ENCODE data around the gene ARHGEF25.
"Not testable (repeated sequence)": the region's sequence is repeated elsewhere in the genome, so short reads cannot be mapped to it uniquely, and the experiment has no call there.

ARHGEF25 gene

GRCh38 chr12:57622293-57623245 is 11.3 kb downstream of the ARHGEF25 start:
- no peak for DNase-seq

- no peak for DNase-seq
Measured at GRCh38 chr12:57623385-57623784, 12.2 kb downstream of the ARHGEF25 start.

DNA sequence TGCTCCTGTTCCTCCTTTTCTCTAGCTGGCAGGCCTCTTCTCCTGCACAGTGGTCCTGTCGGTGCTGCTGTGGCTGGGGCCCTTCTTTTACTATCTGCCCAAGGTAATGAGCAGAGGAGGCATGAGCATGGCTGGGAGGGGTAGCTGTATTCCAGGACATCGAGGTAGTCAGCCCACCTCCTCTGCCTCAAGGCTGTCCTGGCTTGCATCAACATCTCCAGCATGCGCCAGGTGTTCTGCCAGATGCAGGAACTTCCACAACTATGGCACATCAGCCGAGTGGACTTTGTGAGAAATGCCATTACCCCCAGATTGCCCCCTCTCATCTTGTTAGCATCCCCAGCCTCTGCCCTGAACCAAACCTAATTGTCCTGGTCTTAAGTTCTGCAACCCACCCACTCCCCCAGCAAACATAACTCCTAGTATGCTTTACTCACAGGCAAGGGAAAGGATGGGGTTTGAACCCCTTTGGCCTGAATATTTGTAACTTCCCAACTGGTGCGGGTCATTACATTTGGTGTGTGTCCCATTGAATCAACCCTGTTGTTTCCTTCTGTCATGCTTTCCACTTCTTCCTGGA is 12.7 kb downstream of the ARHGEF25 start:
- no peak for DNase-seq

- DNase-seq, result no peak
Measured at GRCh38 chr12:57624441-57625220, 13.4 kb downstream of the ARHGEF25 start.

GRCh38 chr12:57625261-57626032 is 14.2 kb downstream of the ARHGEF25 start:
- DNase-seq, result no peak

- DNase-seq, result no peak
Measured at GRCh38 chr12:57626111-57626920, 15.1 kb downstream of the ARHGEF25 start.

DNA sequence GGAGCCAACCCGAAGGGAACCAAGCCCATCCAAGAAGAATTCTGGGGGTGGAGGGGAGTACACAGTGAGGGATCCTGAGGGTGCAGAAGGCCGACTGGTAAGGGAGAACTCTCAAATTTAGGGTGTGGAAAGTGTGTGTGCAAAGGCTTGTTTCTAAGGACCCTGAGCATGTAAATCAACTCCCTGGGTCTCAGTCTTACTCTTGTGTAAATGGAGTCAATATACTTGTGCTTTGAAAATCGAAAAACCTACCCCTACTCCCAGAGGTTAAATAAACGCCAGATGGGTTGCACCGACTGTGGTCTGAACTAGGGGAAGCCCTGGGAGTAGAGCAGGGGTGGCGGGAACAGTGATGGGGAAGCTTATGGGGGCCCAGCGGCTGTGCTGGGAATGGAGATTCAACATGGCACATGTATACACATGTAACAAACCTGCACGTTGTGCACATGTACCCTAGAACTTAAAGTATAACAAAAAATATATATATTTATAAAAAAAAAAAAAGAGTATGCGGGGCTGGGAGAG is 15.7 kb downstream of the ARHGEF25 start:
- DNase-seq, result no peak

- no peak for DNase-seq
Measured at GRCh38 chr12:57627501-57628279, 16.5 kb downstream of the ARHGEF25 start.

DNA sequence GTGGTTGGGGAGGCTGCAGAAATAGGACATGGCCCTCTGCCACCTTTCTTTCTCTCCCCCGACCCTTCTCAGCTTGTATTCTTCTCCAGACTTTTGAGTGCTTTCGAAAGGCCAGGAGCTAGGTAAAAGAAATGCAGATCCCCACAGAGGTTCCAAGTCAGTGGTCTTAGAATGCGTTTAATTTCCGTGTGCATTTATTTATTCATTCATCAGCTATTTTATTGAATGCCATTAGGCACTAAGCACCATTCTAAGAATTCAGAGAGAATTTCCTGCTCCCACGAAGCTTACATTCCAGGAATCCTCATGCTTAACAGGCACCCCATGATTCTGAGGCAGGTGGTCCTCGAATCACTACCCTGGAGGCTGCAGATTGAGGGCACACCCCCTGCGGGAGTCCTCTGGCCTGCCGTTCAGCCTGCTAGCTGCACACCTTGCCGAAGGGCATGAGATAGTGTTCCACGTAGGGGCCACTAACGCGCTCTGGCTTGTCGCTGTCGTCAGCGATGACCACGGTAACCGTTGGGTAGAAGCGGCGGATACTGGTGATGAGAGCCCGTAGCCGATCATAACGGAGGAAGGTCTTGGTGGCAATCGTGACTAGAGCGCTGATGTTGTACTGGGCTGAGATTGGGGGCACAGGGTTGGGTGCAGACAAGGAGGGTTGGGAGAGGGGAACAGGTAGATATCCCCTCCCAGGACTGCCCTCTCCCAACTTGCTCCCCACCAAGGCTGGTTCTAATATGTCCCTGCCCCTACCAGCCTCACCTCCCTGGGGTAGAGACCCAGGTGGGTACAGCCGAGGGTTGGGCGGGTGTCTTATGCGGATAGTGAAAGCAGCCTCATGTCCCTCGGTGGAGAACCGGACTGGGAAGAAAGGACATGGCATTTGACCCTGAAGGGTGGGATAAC is 17.3 kb downstream of the ARHGEF25 start:
- DNase-seq, result no peak

GRCh38 chr12:57629897-57630471 is 18.7 kb downstream of the ARHGEF25 start:
- DNase-seq, result no peak

- DNase-seq, result no peak
Measured at GRCh38 chr12:57630891-57631433, 19.7 kb downstream of the ARHGEF25 start.

DNA sequence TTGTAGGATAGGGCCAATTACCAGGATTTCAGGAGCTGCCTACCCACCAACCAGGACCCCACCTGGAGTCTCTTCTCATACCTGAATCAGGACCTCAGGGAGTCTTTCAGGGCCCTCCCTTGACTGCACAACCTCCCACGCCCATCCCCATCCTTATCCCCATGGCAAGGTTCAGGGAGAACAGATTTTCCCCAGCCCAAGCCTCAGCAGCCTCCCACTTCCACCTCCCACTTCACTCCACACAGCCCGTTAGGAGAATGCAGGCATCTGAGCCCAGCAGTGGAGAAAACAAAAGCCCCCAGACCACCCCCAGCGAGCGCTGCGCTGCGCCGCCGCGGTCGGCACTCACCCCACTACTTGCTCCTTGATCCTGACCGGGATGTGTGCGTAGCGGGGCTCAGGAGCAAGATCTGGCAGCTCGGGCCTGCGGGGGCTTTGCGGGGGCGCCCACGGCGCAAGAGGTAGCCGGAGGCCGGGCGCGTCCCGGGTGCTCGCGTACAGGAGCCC is 20.4 kb downstream of the ARHGEF25 start:
- no peak for DNase-seq

- no peak for DNase-seq
Measured at GRCh38 chr12:57632073-57632957, 21.1 kb downstream of the ARHGEF25 start.

DNA sequence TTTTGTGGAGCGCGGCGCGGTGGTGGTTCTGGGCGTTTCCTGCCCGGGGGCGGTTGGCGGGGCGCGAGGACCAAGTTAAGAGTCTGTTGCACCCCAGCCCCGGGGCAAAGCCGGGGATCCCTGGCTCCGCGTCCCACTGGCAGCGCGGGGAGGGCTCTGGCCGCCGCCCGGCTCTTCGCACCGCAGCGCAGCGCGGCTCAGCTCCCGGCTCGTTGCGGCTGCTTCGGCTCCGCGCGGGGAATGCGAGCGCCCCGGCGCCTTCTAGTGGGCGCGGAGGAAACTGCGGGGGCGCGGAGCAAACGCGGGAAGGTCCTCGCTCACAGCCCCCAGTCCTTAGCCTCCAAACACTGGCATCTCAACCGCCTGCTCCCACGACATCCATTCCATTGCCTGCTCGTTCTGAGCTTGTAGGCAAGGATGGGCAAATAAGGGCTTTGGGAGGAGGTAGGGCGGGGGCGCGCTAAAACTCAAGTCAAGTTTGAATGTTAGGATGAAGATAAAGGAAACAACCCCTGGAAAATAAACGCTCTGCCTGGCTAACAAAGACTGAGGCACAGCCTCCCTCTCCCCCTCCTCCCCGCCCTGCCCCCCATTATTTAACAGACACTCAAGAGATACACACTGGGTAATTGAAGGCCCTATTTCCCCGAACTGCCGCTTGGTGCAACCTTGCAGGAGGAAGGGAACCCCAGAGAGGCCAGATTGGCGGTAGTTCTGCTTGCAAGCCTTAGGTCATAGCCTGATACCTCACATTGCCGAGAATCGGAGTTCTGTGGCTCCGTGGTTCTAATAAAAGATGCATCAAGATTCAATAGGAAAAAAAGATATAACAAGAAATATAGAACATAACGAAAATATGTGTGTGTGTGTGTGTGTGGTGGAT is 22.0 kb downstream of the ARHGEF25 start, which contains the start of gene B4GALNT1:
TSS of gene B4GALNT1 (minus strand) at position 244 of the 883 bp plus-strand sequence. CDS start 1,069 bp downstream, outside the sequence.
- DNase-seq, result no peak

DNA sequence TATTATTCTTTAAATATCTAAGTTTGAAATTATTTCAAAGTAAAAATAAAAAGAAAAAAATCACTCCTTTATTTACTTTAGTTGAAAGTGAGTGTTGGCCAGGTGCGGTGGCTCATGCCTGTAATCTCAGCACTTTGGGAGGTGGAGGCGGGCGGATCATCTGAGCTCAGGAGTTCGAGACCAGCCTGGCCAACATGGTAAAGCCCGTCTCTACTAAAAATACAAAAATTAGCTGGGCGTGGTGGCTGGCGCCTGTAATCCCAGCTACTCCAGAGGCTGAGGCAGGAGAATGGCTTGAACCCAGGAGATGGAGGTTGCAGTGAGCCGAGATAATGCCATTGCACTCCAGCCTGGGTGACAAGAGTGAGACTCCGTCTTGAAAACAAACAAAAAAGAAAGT is 25.5 kb downstream of the ARHGEF25 start:
- DNase-seq, result not testable (repeated sequence)

- no peak for DNase-seq
Measured at GRCh38 chr12:57637364-57637763, 26.1 kb downstream of the ARHGEF25 start.
